MM.1S (cell line): ENCODE results near the gene C1orf210.

Source experiments
- CTCF ChIP-seq: fragments of 300-600 bp; sonication (generic); IDR thresholded peaks from 2 replicates; pipeline ENCODE4 v1.5.1; 2016; ENCODE audit warnings: antibody characterized with exemption, low read length, mixed read lengths
- EZH2 ChIP-seq: fragments of 300-600 bp; sonication (generic); optimal IDR thresholded peaks from 2 replicates; pipeline ENCODE3; 2017; ENCODE audit warnings: low read depth, mild to moderate bottlenecking, antibody characterized with exemption, low read length, mixed read lengths

- TF ChIP-seq CTCF = no peak
- TF ChIP-seq EZH2 = no peak
These were observed 52.9 kb downstream of the C1orf210 start for GRCh38 chr1:43232482-43232881.
